Panc1 (cell line): Measurements from ENCODE around the gene RBM19.

Experiments
- POLR2AphosphoS5 ChIP-seq: IDR thresholded peaks from 2 replicates; pipeline ENCODE4 v1.6.1; 2012; ENCODE audit warnings: mild to moderate bottlenecking, low read depth, low read length, moderate library complexity
- SIN3A ChIP-seq: IDR thresholded peaks from 2 replicates; pipeline ENCODE4 v1.6.1; 2012; ENCODE audit warnings: low read depth, mild to moderate bottlenecking, low read length, moderate library complexity, borderline replicate concordance; ENCODE audit not compliant: insufficient read depth
- TF ChIP-seq, protein P1 (sequence below): fragments of 450-650 bp; IDR thresholded peaks from 2 replicates; pipeline ENCODE4 v1.5.1; 2017; ENCODE audit warnings: mild to moderate bottlenecking
- TF ChIP-seq, protein P2 (sequence below), 2 experiments: IDR thresholded peaks; 2 replicates each; pipeline ENCODE4 v1.6.1; 2011 to 2012; ENCODE audit warnings: low read depth in 2 of 2, control low read depth in 1 of 2, low read length in 1 of 2, mild to moderate bottlenecking in 1 of 2, moderate library complexity in 1 of 2; ENCODE audit not compliant: insufficient read depth in 1 of 2

DNA sequence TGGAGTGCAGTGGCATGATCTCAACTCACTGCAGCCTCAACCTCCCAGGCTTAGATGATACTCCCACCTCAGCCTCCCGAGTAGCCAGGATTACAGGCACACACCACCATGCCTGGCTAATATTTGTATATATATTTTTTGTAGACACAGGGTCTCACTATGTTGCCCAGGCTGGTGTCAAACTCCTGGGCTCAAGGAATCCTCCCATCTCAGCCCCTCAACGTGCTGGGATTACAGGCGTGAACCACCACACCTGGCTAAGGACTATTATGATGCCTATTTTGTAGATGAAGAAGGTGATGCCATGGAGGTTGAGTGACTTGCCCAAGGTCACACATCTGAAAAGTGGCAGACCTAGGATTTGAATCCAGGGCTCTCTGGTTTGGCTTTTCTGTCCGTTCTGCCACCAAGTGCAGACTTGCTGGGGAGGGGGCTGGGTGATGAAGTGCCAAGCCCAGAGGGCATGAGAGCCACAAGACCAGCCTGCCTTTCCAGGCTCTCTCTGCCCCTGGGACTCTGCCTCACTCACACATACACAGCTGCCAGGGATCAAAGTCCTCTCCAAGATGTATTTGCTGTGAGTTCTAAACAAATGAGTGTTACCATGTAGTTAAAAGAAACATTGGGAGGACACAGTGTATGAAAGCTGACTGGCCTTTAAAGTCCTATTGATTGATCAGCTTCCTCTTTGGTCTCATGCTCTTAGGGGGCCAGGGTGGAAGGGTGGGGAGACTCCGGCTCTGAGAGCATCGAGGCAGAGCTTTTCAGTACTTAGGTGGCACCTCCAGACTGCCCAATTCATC lies 21.3 kb upstream of the RBM19 start:
- TF ChIP-seq, protein P1, sequence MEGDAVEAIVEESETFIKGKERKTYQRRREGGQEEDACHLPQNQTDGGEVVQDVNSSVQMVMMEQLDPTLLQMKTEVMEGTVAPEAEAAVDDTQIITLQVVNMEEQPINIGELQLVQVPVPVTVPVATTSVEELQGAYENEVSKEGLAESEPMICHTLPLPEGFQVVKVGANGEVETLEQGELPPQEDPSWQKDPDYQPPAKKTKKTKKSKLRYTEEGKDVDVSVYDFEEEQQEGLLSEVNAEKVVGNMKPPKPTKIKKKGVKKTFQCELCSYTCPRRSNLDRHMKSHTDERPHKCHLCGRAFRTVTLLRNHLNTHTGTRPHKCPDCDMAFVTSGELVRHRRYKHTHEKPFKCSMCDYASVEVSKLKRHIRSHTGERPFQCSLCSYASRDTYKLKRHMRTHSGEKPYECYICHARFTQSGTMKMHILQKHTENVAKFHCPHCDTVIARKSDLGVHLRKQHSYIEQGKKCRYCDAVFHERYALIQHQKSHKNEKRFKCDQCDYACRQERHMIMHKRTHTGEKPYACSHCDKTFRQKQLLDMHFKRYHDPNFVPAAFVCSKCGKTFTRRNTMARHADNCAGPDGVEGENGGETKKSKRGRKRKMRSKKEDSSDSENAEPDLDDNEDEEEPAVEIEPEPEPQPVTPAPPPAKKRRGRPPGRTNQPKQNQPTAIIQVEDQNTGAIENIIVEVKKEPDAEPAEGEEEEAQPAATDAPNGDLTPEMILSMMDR, result no peak
- TF ChIP-seq POLR2AphosphoS5 (no peak), SIN3A (no peak)
- TF ChIP-seq, protein P2, sequence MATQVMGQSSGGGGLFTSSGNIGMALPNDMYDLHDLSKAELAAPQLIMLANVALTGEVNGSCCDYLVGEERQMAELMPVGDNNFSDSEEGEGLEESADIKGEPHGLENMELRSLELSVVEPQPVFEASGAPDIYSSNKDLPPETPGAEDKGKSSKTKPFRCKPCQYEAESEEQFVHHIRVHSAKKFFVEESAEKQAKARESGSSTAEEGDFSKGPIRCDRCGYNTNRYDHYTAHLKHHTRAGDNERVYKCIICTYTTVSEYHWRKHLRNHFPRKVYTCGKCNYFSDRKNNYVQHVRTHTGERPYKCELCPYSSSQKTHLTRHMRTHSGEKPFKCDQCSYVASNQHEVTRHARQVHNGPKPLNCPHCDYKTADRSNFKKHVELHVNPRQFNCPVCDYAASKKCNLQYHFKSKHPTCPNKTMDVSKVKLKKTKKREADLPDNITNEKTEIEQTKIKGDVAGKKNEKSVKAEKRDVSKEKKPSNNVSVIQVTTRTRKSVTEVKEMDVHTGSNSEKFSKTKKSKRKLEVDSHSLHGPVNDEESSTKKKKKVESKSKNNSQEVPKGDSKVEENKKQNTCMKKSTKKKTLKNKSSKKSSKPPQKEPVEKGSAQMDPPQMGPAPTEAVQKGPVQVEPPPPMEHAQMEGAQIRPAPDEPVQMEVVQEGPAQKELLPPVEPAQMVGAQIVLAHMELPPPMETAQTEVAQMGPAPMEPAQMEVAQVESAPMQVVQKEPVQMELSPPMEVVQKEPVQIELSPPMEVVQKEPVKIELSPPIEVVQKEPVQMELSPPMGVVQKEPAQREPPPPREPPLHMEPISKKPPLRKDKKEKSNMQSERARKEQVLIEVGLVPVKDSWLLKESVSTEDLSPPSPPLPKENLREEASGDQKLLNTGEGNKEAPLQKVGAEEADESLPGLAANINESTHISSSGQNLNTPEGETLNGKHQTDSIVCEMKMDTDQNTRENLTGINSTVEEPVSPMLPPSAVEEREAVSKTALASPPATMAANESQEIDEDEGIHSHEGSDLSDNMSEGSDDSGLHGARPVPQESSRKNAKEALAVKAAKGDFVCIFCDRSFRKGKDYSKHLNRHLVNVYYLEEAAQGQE (IDR thresholded peaks at IDR 0.05; ENCODE audit: insufficient read depth in 1 of 2, low read depth in 2 of 2, low read length in 1 of 2), result no peak
